NK-92 (cell line): ENCODE results near the gene ALDH3B2.
"Not testable (repeated sequence)": the region's sequence is repeated elsewhere in the genome, so short reads cannot be mapped to it uniquely, and the experiment has no call there.

ENCODE experiments used
- DNase-seq: peaks from one replicate; lab custom pipeline; 2025; ENCODE audit not compliant: unreplicated experiment; lab: John Stamatoyannopoulos, UW

ALDH3B2 gene

DNA sequence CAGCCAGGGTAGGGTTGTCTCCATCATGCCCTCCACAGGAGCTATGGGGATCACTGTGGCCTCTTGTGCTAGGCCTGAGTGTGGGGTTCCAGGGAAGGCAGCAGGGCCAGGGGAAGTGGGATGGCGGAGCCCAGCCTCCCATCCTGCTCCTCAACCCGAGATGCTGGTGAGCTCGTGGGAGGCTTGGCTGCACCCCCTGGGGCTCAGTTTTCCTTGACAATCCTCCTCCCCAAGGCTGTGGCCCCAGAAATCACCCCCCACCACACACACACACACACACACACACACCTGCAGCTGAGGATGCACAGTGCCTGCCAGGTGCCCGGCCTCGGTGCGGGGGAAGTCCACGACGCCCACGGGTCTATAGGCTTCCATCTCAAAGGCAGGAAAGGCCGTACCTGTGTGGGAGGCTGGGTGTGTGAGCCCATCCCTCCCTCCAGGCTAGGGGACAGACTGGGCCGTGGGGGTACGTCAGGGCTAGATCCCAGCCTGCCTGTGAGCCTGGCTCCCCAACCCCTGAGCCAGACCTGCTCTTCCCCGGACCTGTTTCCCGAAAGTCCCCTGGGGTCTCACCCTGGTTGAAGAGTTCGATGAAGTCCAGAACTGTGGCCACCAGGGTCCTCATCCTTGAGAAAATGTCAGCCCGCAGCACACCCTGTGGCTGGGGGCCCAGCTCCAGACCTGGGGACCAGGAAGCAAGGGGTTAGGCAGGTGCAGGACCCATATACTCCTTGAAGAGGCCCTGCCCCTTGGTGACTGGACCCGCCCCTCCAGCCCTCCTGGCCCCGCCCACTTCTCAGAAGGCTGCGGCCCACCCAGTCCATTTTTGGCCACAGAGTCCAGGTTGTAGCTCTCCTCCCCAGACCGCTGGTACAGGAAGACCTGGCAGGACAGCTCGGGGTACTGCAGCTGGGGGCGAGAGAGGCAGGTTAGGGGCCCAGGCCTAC lies 29.7 kb downstream of the ALDH3B2 start:
- DNase-seq = no peak

DNA sequence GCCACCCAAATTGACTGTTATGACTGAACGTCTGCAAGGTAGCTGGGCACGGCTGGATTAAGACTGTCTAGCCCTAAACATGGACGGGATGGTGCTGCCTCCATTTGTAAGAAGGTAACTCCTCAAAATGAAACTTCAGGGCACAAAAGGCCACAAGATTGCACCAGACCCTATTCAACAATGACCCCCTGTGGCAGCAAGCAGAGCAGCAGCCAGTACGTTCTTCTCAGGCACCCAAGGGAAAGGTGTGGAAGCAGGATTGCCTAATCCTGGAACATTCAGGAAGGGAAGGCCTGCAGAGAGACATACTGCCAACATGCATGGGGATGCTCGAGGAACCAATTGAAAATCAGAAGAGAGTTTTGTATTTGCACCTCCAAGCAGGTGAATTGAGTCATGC lies 30.4 kb downstream of the ALDH3B2 start:
- no peak for DNase-seq

DNA sequence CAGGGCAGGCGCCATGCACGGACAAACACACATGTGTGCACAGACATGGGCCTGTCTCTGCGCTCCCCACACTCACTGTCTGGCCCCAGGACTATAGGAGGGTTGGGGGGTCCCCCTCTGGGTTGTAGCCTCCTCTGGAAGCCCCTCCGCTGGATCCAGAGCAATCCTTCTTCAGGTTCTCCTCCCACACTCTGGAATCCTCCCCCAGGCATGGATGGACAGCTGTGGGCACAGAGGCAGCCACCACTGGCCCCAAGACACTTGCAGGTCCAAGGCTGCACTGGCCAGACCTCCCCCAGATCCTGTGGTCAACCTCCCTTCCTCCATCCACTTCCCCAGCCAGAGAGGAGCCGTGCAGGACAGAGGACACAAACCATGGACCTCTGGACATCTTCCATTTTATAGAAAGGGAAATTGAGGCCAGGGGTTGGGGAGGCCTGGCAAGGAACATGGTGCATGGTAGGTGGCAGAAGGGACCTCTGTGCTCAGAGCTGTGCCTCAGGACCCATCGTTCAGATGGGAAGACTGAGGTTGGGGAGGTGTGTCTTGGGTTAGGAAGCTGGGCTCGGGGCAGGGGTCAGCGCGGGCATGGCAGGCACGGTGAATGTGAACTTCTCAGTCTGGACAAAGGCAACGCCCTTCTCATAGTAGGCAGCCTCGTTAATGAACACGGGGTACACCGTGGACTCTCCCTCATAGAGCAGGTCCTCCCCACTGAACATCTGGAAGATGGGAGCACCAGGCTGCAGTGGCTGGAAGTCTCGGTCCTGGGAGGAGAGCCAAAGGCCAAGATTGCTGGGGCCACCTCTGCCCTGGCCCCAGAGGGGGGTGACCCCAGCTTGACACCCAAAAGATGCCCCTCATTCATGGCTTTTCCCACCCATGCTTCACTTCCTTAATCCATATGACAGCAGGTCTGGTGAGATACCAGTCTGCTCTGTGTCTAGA lies 32.0 kb downstream of the ALDH3B2 start:
- DNase-seq = no peak

DNA sequence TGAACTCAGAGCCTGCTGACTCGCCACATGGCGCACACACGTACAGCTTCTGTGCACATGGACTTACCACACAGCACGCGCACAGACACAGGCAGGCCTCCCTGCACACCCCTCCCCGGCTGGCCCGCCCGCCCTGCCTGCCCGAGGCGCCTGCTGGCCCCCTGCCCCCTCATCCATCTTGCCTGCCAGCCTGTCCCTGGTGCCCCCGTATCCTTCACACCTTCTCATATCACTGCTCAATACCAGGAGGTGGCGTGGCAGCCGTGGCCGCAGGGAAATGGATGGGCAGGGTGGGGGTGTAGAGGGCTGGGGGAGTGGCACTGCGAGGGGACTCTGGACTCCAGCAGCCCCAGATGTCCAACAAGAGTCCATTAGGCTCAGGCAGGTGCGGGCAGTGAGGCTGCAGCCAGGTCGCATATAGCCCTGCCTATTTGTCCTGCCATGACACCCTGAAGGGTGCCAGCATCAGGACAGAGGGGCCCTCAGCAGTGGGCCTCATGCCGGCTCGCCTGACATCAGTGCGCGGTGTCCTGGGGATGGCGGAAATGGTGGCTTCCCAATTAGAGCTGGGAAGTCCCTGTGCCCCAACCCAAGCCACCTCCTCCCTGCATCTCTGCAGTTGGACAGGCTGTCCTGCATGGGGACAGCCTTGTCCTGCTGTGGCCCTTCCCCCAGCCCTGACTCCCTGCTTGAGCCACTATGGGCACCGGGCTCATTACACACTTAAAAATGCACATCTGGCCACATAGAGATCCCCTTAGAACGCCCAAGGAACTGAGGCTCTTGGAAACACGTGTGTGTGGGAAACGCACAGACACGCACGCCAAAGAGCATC lies 32.9 kb downstream of the ALDH3B2 start:
- no peak for DNase-seq

DNA sequence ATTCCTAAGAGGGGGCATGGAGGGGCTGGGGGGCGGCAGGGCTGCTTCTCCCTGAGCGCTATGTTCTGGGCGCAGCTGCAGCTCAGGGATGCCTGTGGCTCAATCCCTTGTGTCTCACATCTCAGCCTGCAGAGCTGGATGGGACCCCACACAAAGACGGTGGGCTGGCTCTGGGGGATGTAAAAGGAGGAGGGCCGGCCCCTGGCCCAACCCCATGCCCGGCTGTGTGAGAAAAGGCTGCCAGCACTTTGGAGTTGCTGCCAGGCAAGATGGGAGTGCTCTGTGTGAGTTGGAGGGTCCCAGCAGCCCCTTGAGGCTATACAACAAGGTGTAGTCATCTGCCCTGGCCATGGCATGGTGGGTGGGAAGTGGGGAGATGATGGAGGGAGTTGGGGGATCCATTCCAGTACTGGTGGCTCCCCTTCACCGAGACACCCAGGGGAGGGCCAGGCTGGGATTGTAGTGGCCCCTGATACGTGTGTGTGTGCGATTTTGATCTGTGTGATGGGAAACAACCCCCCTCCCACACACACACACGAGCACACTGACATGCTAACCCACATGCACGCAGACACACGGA lies 33.6 kb downstream of the ALDH3B2 start:
- DNase-seq = no peak

DNA sequence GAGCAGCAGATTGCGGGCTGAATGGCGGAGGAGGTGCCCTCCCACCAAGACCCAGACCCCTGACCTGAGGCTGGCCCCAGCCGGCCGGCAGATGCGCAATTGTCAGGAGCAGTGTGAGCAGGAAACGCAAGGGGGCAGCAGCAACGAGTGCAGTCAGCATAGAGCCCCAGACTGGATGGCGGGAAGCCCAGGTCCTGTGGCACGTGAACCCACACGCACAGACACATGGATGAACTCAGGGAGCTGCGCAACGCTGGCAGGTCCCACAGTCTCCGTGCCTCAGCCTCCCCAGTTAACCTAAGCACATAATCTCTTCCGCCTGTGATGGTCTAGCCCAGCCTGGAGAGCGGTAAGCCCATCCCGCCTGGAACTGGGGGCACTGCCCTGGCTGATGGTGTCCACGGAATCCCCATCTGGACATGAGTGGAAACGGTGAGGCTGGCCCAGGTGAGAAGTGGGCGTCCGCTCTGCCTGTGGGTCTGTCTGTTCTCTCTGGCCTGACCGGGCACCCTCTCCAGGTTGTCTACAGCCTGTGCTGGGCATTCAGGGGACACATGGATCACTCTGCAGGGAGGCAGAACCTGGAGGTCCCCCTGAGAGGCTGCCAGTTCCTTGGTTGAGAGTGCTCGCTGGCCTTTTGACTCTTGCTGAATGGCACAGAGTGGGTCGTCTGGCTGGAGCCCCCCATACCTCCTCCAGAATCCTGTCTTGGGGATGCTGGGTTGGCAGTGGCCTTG lies 34.2 kb downstream of the ALDH3B2 start:
- no peak for DNase-seq

DNA sequence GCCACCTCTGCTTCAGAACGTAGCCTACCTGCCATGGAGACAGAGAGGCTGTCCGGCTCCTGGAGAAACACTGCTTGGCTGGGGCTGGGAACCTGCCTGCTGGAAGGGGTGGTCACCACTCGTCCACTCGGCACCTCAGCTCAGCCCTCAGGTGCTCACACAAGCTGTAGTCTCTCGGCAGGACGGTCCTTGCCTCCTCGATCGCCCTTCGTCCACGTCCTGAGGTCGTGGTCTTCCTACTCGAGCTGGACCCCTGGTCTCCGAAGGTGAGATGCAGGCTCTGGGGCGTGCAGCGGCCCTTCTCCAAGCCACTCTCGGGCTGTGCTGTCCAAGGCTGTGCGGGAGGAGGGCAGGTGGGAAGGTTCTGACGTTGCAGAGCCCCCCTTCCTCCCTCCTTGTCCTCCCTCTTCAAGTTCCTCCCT lies 35.0 kb downstream of the ALDH3B2 start, which contains the start of gene TBX10:
Gene TBX10, minus strand, starts transcription at position 326 of the 422 bp plus-strand sequence. Its CDS starts 291 bp downstream, at position 35.
- no peak for DNase-seq

DNA sequence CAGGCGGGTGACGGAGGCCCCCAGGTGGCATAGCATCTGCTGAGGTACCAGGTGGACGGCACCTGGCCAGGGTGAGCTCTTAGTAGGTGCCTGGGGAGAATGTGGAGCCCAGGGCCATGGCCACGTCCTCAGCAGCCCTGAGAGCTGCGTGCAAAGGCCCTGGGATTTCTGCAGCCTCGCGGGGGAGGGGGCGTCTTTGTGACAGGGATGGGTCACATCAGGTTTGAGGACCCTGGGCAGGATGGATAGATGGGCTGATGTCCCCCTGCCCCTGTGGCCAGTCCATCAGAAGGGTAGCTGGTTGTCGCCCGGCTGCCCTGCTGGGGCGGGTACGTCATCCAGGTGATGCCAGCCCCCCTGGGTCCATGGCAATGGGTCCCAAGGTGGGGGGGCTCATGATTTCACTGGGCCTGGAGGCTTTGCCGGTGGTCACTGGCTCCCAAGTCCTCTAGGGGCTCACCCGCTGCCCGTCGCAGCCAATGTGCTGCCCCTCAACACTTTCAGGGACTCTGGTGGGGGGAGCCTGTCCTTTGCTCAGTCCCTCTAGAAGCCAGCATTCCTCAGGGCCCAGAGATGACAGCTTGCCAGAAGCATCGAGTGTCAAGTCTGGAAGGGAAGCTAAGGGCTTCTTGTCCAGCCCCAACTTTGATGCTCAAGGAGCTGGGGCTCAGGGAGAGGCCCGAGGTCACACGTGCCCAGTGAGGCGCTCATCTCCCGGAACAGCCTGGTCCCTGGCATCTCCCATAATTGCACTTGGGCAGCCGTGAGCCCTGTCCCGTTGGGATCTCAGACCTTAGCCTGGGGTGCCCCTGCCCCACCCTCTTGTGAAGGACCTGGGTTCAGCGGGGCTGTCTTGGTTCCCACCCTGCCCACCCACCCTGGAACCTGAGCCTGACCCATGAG lies 35.6 kb downstream of the ALDH3B2 start:
- DNase-seq = no peak

DNA sequence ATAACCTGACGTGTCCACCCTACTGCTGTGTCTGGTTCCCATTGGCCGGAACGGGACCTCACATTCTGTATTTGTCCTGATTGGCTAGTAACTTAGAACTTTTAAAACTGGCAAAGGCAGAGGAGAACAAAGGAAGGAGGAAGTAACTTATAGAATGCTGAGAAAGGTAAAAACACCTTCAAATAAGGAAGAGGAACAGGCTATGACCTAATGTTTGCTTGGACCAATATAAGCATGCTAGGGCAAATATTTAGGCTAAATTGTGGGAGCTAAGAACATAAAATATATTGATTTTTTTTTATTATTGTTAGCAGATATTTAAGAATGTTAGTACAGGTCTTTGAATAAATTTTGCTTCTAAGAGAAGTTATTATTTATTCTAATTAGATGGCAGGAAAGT lies 37.0 kb downstream of the ALDH3B2 start:
- DNase-seq = not testable (repeated sequence)

DNA sequence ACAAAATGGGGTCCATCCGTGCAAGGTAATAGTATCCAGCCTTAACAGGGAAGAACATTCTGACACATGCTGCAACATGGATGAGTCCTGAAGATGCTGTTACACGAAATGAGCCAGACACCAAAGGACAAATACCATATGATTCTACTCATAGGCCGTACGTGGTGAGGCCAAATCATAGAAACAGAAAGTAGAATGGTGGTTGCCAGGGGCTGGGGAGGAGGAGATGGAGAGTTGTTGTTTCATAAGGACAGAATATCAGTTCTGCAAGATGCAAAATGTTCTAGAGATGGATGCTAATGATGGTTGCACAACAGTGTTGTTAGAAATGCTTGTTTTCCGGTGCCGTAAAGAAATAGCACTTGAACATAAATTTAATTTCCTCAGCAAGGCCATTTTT lies 37.5 kb downstream of the ALDH3B2 start:
- DNase-seq = no peak

DNA sequence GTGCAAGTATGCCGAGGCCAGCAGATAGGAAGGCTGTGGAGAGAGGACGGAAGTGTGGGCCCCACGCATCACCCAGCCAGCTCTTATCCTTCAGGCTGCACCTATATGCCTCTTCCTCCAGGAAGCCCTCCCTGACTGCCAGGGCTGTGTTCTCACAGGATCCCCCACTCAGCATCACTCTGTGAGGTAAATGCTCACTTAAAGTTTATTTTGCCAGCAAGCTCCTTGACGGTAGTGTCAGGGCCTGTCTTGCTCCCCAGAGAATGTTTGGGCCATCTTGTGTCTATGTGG lies 39.2 kb downstream of the ALDH3B2 start:
- DNase-seq = no peak

DNA sequence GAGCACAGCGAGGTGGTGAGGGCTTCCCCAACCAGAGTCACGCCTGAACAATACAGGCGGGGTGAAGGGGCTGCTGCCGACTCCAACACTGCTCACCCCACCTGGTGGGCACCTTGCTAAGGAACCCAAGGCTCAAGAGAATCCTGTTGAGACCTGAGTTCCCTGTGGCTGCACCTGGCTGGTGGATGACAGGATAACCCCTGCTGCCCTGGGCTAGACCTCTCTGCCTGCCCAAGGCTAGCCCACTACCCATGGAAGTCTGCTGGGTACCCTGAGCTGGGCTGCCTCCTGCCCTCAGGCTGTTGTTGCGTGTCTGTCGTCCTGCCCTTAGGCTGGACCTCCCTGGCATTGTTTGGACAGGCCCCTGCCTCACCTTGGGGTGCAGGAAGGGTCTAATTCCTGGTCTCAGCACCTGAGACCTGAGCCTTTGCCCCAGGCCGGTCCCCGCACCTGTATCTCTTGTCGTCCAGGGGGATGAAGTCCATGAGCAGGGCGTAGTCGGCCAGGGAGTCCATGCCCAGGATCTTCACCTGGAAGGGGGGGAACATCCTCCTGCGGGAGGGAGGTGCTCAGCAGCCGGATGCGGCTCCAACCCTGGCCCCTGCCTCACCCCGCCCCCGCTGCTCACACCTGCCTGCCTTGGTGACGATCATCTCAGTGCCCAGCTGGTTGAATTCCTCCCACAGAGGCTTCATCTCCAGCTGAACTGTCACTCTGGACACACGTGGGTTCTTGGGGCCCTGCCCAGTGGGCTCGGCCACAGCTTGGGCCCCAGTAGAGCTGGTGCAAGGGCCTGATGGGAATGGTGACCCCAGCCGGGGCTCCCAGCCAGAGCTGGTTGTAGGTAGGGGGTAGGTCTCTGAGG lies 39.8 kb downstream of the ALDH3B2 start:
- no peak for DNase-seq

DNA sequence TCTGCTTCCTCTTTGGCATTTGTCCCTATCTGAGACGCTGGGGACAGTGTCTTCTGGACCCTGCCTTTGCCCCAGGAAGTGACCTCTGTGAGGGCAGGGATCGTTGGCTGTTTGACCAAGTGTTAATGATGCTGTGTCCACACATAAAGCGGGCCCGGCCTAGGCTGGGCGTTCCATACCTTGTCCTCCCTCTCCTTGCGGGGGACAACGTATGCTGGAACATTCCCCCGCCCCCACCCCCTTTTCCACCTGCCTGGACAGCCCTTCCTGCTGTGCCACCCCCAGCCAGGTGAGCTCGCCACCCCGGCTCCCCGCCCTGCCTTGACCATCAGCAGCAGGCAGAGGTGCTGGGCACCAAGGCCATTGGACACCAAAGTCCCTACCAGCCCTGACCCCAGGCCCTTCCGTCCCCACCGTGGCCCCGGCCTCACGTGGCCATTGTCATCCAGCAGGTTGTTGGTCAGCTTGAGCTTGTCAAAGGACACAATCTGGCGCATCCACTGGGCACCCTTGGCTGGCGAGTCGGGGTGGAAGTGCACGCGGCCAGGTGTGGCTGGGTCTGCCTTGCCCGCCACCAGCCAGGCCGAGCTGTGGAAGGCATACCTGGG lies 40.6 kb downstream of the ALDH3B2 start:
- no peak for DNase-seq

DNA sequence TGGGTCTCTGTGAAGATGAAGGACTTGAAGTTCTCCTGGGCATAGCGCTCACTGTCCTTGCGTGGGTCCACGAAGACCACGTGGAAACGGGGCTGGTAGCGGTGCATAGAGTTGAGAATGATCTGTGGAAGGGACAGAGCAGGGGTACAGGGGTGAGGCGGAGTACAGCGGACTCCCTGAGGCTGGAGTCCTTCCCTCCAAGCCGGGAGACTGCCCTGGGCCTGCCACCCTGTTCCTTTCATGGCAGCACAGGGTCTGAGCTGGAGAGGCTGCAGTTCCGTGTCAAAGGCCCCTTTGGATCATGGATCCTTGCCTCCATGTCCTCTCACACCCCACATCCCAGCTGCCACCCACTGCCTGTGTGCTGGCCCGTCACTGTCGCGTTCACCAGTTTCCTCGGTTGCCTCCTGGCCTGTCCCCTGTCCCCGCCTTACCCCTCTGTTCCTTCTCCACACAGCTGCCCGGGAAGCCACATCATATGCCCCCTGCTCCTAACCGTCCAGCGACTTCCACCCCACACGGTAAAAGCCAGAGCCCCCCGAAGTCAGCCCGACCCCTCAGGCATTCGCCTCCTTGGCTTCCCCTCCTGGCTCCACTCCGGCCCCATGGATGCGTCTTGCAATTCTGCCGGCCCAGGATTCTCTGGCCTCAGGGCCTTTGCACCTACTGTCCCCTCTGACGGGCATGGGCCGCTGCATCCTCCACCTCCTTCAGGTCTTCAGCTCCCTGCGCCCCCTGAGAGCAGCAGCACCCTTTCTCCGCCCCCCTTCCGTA lies 41.3 kb downstream of the ALDH3B2 start:
- DNase-seq = no peak

DNA sequence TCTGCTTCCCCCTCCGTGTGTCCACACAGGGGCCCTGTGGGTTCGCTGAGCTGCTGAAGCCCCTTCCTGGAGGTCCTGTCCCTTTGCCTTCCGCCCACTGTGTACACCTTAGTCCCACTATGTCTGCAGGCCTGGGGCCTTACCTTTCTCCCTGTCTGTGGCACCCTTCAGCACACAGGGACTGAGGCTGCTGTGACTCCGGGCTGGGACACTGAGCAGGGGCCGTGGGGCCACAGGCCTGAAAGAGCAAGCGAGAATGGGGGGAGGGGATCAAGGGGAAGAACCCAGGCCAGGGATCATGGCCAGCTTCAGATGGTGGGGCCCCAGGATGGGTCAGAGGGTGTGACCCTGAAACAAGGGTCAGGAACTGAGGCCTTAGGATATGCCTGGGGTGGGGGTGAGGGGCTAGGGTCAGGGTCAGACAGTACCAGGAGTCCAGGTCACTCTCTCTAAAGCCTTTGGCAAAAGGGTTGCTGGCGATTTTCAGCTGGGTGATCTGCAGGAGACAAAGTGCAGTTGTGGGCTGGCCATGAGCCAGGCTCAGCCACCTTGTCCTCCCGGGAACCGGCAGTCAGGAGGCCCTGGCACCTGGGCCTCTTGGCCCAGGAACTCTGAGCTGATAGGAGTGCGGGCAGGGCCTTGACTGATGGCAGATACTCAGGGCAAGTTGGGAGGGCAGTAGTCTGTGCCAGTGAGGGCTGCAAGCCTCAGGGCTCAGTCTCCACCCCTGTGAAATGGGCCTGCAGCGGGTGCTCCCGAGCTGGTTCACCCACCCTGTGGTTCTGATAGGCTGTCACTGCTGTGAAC lies 42.0 kb downstream of the ALDH3B2 start:
- DNase-seq = no peak

DNA sequence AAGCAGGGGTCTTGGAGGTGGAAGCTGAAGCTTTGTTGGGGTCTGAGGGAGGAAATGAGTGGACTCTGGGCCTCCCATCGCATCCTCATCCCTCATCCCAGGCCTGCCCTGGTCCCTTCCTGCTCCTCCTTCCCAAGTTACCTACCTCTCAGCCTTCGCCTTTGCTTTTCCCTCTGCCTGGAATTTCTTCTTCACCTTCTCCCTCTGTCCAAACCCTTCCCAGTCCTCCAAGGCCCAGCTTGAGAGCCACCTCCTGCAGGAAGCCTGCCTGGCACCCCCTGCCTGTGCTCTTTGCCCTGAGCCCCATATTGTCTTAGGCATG lies 42.6 kb downstream of the ALDH3B2 start:
- no peak for DNase-seq
